Left ventricle myocardium inferior (tissue), 1 donor: ENCODE data around the gene TCEAL8. TPM values are rescaled to one million over a fixed set of nuclear protein-coding genes. Genes with fewer than 3 reads are reported as not detected.

ENCODE experiments used
- DNase-seq: peaks from one replicate; pipeline ENCODE4 v3.0.0-alpha.2; 2020
- H3K27ac ChIP-seq: fragments of 200-600 bp; replicated peaks from 2 replicates; pipeline ENCODE4 v1.8.0; 2021
- H3K27me3 ChIP-seq: fragments of 200-600 bp; 2 replicates; pipeline ENCODE4 v1.8.0; 2021; ENCODE audit warnings: low read depth
- H3K36me3 ChIP-seq: fragments of 200-600 bp; 2 replicates; pipeline ENCODE4 v1.8.0; 2021
- H3K4me1 ChIP-seq: fragments of 200-600 bp; 2 replicates; pipeline ENCODE4 v1.8.0; 2021
- H3K4me3 ChIP-seq: fragments of 200-600 bp; 2 replicates; pipeline ENCODE4 v1.8.0; 2021; ENCODE audit warnings: mild to moderate bottlenecking, moderate library complexity
- H3K9me3 ChIP-seq: fragments of 200-600 bp; replicated peaks from 2 replicates; pipeline ENCODE4 v1.8.0; 2021
- CTCF ChIP-seq: fragments of 200-600 bp; IDR thresholded peaks from 2 replicates; pipeline ENCODE4 v1.8.0; 2021; ENCODE audit warnings: antibody characterized with exemption, mild to moderate bottlenecking, borderline replicate concordance
- intact Hi-C: fragments of 100-400 bp; cut with micrococcal nuclease; formaldehyde crosslinking; loops from one replicate; pipeline ENCODE4 v1.11.0; 2022
- total RNA-seq: library from RNA; stranded (reverse); fragmentation: NEBNext Ultra II Directional; extraction: Animal tissue kit (Norgen Biotek cat#: 25700); gene quantifications from one replicate; pipeline ENCODE4 v1.2.1, GENCODE V29; 2021
- donor health status: DM: no; HTN: yes; CAD: no; lungs with severe emphysema.

TCEAL8 gene
- total RNA-seq, 1 donor from 2014 or later, result 48.5 TPM

- Histone ChIP-seq H3K27me3 (peaks cover 28% of the 10 kb centered on the region), H3K9me3 (no peaks in the 10 kb centered on the region), H3K4me1 (no peaks in the 10 kb centered on the region), H3K36me3 (no peaks in the 10 kb centered on the region), H3K4me3 (peak overlapping the region; percentile 41), H3K27ac (no peak overlapping the region)
- intact Hi-C loops, result no loop called here
- TF ChIP-seq CTCF, result no peak
- no peak for DNase-seq
These were observed 21.1 kb upstream of the TCEAL8 start for GRCh38 chrX:103275947-103276567.

DNA sequence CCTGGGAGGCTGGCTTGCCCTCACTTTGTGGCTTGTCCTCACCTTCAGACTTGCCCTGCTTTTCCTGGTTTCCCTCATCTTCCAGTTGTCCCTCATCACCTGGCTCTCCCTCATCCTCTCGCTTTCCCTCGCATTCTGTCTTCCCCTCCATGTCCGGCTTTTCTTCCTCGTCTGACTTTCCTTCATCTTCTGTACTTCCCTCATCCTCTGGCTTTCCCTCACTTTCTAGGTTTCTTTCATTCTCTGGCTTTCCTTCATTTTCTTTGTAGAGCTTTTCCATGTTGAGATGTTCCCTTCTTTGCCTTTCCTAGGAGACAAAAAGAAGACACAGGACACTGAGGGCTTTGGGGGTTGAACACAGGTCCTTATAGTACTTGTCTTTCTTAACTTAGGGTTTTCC lies 19.3 kb upstream of the TCEAL8 start:
- TF ChIP-seq CTCF, result no peak
- Histone ChIP-seq H3K27ac (no peak overlapping the region), H3K9me3 (no peaks in the 10 kb centered on the region), H3K36me3 (no peaks in the 10 kb centered on the region), H3K4me1 (no peaks in the 10 kb centered on the region), H3K4me3 (no peak overlapping the region), H3K27me3 (peaks cover 28% of the 10 kb centered on the region)
- intact Hi-C loops, result no loop called here
- no peak for DNase-seq

DNA sequence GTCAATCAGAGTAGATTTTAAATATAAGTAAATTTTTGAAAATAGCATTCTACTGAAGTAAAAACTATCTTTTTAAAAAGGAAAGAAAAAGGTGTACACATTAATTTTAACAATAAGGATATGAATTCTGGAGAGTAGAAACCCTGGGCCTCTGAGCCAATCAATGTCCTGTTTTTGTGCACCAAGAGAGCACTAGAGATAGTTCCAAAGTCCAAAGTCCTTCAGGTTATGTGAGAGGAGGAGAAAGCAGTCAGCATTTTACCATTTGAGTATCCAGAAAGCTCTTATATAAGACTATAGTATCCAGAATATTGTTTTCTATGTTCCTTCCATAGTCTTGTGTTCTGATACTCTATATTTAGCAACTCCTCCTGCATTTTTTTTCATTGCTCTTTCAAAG lies 3.3 kb upstream of the TCEAL8 start:
- no peak for DNase-seq
- Histone ChIP-seq H3K27me3 (no peaks in the 10 kb centered on the region), H3K9me3 (no peaks in the 10 kb centered on the region), H3K4me1 (peaks cover 10% of the 10 kb centered on the region), H3K36me3 (no peaks in the 10 kb centered on the region), H3K4me3 (no peak overlapping the region), H3K27ac (no peak overlapping the region)
- TF ChIP-seq CTCF, result no peak
- intact Hi-C loops, result no loop called here

DNA sequence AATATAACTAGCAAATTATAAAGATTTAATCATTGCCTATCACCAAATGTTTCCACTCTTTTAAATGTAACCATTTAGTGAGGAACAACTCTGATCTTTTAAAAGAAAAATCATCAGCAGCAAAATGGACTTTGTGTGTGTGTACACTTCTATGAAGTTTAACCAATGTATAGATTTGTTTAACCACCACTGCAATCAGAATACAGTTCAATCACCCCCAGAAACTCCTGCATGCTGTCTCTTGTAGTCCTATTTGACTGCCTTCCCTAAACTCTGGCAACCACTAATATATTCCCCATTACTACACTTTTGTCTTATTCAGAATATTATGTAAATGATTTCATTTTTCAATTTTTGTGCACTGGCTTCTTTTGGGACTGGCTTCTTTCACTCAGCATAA lies 1.7 kb upstream of the TCEAL8 start:
- DNase-seq, result no peak
- no peak for TF ChIP-seq CTCF
- no peak overlapping the region for H3K27ac ChIP-seq
- H3K36me3 ChIP-seq, result no peaks in the 10 kb centered on the region
- no peak overlapping the region for H3K4me3 ChIP-seq
- no peaks in the 10 kb centered on the region for H3K9me3 ChIP-seq
- intact Hi-C loops, result no loop called here
- H3K27me3 ChIP-seq, result no peaks in the 10 kb centered on the region
- H3K4me1 ChIP-seq, result peaks cover 20% of the 10 kb centered on the region

GRCh38 chrX:103254171-103254824 lies 657 bp downstream of the TCEAL8 start:
- H3K4me3 ChIP-seq, result peak overlapping the region; percentile 76
- intact Hi-C loops, result no loop called here
- peak; percentile 26 for DNase-seq

More at GRCh38 chrX:103254171-103254824, 657 bp downstream of the TCEAL8 start:
- peaks cover 24% of the 10 kb centered on the region for H3K4me1 ChIP-seq
- peak overlapping the region; percentile 90 for H3K27ac ChIP-seq
- no peaks in the 10 kb centered on the region for H3K36me3 ChIP-seq
- no peaks in the 10 kb centered on the region for H3K27me3 ChIP-seq
- TF ChIP-seq CTCF, result no peak
- H3K9me3 ChIP-seq, result no peaks in the 10 kb centered on the region
